ENCODE measurements around the gene EEF1A2.

Gene EEF1A2

DNA sequence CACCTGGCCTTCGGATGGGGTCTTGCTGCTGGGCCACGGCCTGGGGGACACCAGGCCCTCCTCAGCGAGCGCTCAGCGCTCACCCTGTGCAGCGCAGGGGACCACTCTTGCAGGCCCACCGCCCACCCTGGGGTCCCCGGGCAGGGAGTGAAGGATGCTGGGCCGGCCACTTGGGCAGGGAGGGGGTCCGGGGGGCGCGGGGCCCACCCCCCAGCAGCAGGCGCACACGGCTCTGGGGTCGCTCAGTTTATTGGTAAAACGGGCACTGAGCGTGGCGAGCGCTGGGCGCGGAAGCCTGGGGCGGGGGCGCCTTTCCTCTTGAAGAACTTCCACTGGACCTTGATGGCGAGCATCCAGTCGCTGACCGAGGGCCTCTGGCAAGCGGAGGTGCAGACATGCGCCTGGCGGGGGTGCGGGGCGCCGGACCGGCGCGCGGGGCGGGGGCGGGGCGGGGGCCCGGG is 11.1 kb downstream of the EEF1A2 start:
- DNase-seq (ENCODE audit: extremely low read depth, low read depth): no peak
- TF ChIP-seq, protein P1, sequence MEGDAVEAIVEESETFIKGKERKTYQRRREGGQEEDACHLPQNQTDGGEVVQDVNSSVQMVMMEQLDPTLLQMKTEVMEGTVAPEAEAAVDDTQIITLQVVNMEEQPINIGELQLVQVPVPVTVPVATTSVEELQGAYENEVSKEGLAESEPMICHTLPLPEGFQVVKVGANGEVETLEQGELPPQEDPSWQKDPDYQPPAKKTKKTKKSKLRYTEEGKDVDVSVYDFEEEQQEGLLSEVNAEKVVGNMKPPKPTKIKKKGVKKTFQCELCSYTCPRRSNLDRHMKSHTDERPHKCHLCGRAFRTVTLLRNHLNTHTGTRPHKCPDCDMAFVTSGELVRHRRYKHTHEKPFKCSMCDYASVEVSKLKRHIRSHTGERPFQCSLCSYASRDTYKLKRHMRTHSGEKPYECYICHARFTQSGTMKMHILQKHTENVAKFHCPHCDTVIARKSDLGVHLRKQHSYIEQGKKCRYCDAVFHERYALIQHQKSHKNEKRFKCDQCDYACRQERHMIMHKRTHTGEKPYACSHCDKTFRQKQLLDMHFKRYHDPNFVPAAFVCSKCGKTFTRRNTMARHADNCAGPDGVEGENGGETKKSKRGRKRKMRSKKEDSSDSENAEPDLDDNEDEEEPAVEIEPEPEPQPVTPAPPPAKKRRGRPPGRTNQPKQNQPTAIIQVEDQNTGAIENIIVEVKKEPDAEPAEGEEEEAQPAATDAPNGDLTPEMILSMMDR (IDR thresholded peaks at IDR 0.05; ENCODE audit: low read depth, low read length): no peak

DNA sequence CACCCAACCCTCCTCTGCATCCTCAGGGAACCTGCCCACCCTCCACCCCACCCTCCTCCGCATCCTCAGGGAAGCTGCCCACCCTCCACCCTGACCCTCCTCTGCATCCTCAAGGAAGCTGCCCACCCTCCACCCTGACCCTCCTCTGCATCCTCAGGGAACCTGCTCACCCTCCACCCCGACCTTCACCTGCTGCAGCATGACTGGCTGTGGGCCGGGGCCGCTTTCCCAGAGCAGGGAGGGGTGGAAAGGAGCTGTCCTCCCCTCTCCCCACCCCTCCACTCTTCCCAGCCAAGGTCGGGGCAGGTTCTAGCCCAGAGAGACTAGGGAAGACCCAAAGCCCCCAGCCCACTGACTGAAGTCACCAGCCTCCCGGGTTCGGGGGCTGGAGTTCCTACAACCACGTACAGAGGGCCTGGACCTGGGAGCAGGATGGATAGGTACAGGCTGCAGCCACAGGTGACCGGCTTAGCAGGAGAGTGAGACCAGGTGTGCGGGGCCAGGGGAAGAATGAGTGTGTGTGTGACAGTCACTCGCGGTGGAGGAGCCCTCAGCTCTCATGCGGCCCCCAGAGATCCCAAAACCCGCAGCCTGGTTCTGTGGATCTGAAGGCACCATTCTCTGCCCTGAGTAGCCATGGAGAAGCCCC is 11.6 kb downstream of the EEF1A2 start:
- DNase-seq (ENCODE audit: extremely low read depth, low read depth): no peak
- TF ChIP-seq, protein P1 (IDR thresholded peaks at IDR 0.05; ENCODE audit: low read depth, low read length): no peak

GRCh38 chr20:63486300-63486855 is 12.5 kb downstream of the EEF1A2 start:
- no peak for DNase-seq (ENCODE audit: extremely low read depth, low read depth)
- TF ChIP-seq, protein P1 (IDR thresholded peaks at IDR 0.05; ENCODE audit: low read depth, low read length): no peak

- no peak for DNase-seq (ENCODE audit: extremely low read depth, low read depth)
- TF ChIP-seq, protein P1 (IDR thresholded peaks at IDR 0.05; ENCODE audit: low read depth, low read length): no peak
Observed at GRCh38 chr20:63484651-63485403, 14.1 kb downstream of the EEF1A2 start.

- TF ChIP-seq, protein P1 (IDR thresholded peaks at IDR 0.05; ENCODE audit: low read depth, low read length): no peak
- DNase-seq (ENCODE audit: extremely low read depth, low read depth): no peak
Observed at GRCh38 chr20:63484236-63484635, 14.6 kb downstream of the EEF1A2 start.

DNA sequence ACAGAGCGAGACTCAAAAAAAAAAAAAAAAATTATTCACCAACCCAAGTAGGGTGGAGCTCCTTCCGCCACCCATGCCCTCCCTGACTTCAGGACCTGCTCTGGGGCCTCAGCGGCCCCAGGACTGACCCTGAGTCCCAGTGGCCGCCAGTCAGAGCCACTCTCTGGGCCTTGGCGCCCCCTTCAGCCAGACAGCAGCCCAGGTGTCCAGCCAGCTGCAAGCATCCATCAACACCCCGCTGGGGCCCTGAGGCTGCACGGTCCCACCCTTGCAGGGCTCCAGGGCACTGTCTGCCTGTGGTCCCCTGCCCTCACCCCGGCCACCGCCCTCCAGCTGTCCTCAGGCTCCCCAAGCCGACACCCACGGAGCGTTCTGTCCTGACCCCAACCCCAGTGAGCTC is 15.0 kb downstream of the EEF1A2 start:
- TF ChIP-seq, protein P1 (IDR thresholded peaks at IDR 0.05; ENCODE audit: low read depth, low read length): no peak; the same call in 1 of the 2 replicates
- no peak for DNase-seq (ENCODE audit: extremely low read depth, low read depth)

GRCh38 chr20:63482021-63482587 is 16.8 kb downstream of the EEF1A2 start:
- TF ChIP-seq, protein P1 (IDR thresholded peaks at IDR 0.05; ENCODE audit: low read depth, low read length): no peak
- no peak for DNase-seq (ENCODE audit: extremely low read depth, low read depth)
